RWPE1 (cell line): ENCODE results near the gene ABCG5.

Source experiments
- CTCF ChIA-PET: fragments of 350-600 bp; sonication (Branson Sonifier 250); formaldehyde crosslinking; extraction: SDS; loops from one replicate; lab custom pipeline; 2021; lab: Yijun Ruan, JAX
- POLR2A ChIA-PET: fragments of 400-600 bp; formaldehyde crosslinking; extraction: SDS; loops from one replicate; lab custom pipeline; 2020; ENCODE audit warnings: antibody characterized with exemption; ENCODE audit not compliant: low non-redundant PET; lab: Yijun Ruan, JAX
- DNase-seq: peaks from one replicate; pipeline ENCODE4 v3.0.0; 2012; ENCODE audit warnings: low spot score
- H3K27ac ChIP-seq: fragments of 450-650 bp; 2 replicates; pipeline ENCODE4 v1.5.1; 2017
- CTCF ChIP-seq: fragments of 450-650 bp; conservative IDR thresholded peaks from 2 replicates; pipeline ENCODE4 v1.5.1; 2017; ENCODE audit warnings: low read depth, mild to moderate bottlenecking

The ABCG5 gene

GRCh38 chr2:43777306-43777926, 61.2 kb downstream of the ABCG5 start:
- H3K27ac ChIP-seq: no peak overlapping the region
- POLR2A ChIA-PET: no interaction called here
- DNase-seq: no peak
- CTCF ChIA-PET: no interaction called here
- TF ChIP-seq CTCF: no peak

GRCh38 chr2:43776324-43776723, 62.3 kb downstream of the ABCG5 start:
- ChIA-PET CTCF (interaction anchor here (0.6 kb wide), 1 partner anchor 966 kb away, joined by 3 read pairs; no protein-coding TSS in a partner anchor), POLR2A (no interaction called here)
- no peak for DNase-seq

GRCh38 chr2:43774617-43775016, 64.0 kb downstream of the ABCG5 start:
- CTCF ChIA-PET: interaction anchor here (0.6 kb wide), 1 partner anchor 197 kb away, joined by 3 read pairs; no protein-coding TSS in a partner anchor
- POLR2A ChIA-PET: no interaction called here
- peak; percentile 5 for DNase-seq
- peak overlapping the region; percentile 88 for H3K27ac ChIP-seq
- no peak for TF ChIP-seq CTCF

More at GRCh38 chr2:43776324-43776723, 62.3 kb downstream of the ABCG5 start:
- TF ChIP-seq CTCF: no peak
- H3K27ac ChIP-seq: no peak overlapping the region

GRCh38 chr2:43773876-43774613, 64.6 kb downstream of the ABCG5 start, which contains the start of gene DYNC2LI1:
TSS of gene DYNC2LI1 (plus strand) at chr2:43774039. CDS start at chr2:43774139, 100 bp downstream.
- ChIA-PET POLR2A (interaction anchor here (0.5 kb wide), 1 partner anchor 8 kb away, joined by 5 read pairs; no protein-coding TSS in a partner anchor), CTCF (interaction anchor here (0.6 kb wide), 2 partner anchors 44 to 197 kb away, joined by 3 read pairs; no protein-coding TSS in a partner anchor)
- no peak for TF ChIP-seq CTCF
- peak; percentile 90 for DNase-seq
- H3K27ac ChIP-seq: peak within 1 kb of the TSS; percentile 88

- POLR2A ChIA-PET: no interaction called here
- DNase-seq: peak; percentile 28
- no peak overlapping the region for H3K27ac ChIP-seq
- no peak for TF ChIP-seq CTCF
- CTCF ChIA-PET: no interaction called here
These were observed 72.6 kb downstream of the ABCG5 start for GRCh38 chr2:43766006-43766405.

- CTCF ChIA-PET: no interaction called here
- no peak for DNase-seq
- no peak overlapping the region for H3K27ac ChIP-seq
- POLR2A ChIA-PET: no interaction called here
- no peak for TF ChIP-seq CTCF
These were observed 74.4 kb downstream of the ABCG5 start for GRCh38 chr2:43764086-43764705.
